Heart left ventricle (tissue), 13 donors: ENCODE results near the gene FBN1.

Experiments
- CTCF ChIP-seq, 12 donors: fragments of 200-600 bp; sonication (generic) in 4 of 12; IDR thresholded peaks; one replicate each; pipeline versions ENCODE4 v1.5.0 to v1.8.0; 2018 to 2022; ENCODE audit warnings: antibody characterized with exemption in 12 of 12, mild to moderate bottlenecking in 5 of 12
- POLR2A ChIP-seq, 2 donors: fragments of 450-650 bp; IDR thresholded peaks; one replicate each; pipeline ENCODE4 v1.6.1; 2017; ENCODE audit warnings: antibody characterized with exemption in 2 of 2, mild to moderate bottlenecking in 2 of 2, moderate library complexity in 2 of 2
- donor health status: ischemic (EF 13 %, LVEDD 7.1; RV severe dilation, severe dysfunction).
- donor health status: DM: no; HTN: yes; CAD: no.
- donor health status: DM: no; HTN: no; CAD: no.
- donor health status: ischemic (EF 25% LVEDD 6.9; RV normal size, moderate dysfunction).
- donor health status: ischemic (EF 25% LVEDD 5.7; RV mildly dilated, moderate dysfunction).
- donor health status: ischemic (EF 35%, LVEDD 5.7; RV mildly dilated, moderate dysfunction).
- donor health status: nonischemic (EF 11% LVEDD 7.7; RV severe dilation, severe dysfunction).
- donor health status: DM: yes; HTN: yes; CAD: no.
- donor health status: PGD.
- donor health status: ischemic (EF 29% LVEDD 5.4; RV normal size, mild dysfunction).
- donor health status: nonischemic (EF 23%, LVEDD 6.1; RV moderate dilation, normal function).

- TF ChIP-seq CTCF (IDR thresholded peaks at IDR 0.05) (no peak), POLR2A (IDR thresholded peaks at IDR 0.05) (no peak)
Observed at GRCh38 chr15:48367483-48367882, 278.0 kb downstream of the FBN1 start.
